Fibroblast of villous mesenchyme (primary cell): ENCODE results near the gene IVD. TPM values are rescaled to one million over a fixed set of nuclear protein-coding genes. Genes with fewer than 3 reads are reported as not detected.

Experiments used
- DNase-seq: peaks from one replicate; pipeline ENCODE4 v3.0.0-alpha.2; 2010; ENCODE audit warnings: low read depth
- H3K4me3 ChIP-seq: 2 replicates; pipeline ENCODE4 v1.5.1; 2011; ENCODE audit warnings: low read depth, mild to moderate bottlenecking, low read length
- total RNA-seq: library from RNA; depleted of rRNA; stranded (reverse); fragments of >200 nt; gene quantifications from 2 replicates; pipeline ENCODE4 v1.2.3, GENCODE V29; 2012
- TF ChIP-seq, protein P1 (sequence below): IDR thresholded peaks from 2 replicates; pipeline ENCODE4 v1.5.1; 2012; ENCODE audit warnings: low read depth, mild to moderate bottlenecking, low read length; ENCODE audit not compliant: insufficient read depth

IVD gene
- total RNA-seq, 1 donor: 40.2 TPM

DNA sequence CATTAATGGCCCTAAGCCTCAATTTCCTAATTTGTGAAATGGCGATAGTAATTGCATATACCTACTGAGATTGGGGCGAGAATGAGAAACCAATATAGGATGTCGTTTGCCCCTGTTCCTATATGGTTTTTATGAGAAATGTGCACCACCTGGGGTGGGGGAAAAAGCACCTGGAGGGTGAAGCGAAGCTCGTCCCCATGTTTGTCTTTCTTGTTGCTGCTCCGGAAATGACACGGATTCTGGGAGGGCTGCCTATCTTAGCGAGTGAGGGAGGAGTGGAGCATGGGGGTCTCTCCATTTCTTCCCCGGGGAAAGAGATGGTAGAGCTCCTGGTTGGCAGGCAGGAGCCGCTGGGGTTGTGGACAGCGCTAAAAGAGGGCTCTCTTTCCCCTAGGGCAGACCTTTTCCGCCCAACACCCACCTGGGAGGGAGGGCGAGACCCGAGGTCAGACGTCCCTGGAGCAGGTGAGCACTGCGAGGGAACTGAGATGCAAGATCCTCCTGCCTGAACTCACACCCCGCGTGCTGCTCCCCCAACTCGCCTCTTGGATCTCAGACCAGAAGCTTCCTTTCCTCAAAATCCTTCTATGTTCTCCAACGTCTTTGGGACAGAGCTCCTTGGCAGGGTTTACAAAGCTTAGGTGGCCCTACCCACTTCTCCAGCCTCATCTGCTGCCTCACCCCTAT lies 29.6 kb downstream of the IVD start:
- TF ChIP-seq, protein P1, sequence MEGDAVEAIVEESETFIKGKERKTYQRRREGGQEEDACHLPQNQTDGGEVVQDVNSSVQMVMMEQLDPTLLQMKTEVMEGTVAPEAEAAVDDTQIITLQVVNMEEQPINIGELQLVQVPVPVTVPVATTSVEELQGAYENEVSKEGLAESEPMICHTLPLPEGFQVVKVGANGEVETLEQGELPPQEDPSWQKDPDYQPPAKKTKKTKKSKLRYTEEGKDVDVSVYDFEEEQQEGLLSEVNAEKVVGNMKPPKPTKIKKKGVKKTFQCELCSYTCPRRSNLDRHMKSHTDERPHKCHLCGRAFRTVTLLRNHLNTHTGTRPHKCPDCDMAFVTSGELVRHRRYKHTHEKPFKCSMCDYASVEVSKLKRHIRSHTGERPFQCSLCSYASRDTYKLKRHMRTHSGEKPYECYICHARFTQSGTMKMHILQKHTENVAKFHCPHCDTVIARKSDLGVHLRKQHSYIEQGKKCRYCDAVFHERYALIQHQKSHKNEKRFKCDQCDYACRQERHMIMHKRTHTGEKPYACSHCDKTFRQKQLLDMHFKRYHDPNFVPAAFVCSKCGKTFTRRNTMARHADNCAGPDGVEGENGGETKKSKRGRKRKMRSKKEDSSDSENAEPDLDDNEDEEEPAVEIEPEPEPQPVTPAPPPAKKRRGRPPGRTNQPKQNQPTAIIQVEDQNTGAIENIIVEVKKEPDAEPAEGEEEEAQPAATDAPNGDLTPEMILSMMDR: no peak
- no peak for DNase-seq
- H3K4me3 ChIP-seq: no peak overlapping the region

DNA sequence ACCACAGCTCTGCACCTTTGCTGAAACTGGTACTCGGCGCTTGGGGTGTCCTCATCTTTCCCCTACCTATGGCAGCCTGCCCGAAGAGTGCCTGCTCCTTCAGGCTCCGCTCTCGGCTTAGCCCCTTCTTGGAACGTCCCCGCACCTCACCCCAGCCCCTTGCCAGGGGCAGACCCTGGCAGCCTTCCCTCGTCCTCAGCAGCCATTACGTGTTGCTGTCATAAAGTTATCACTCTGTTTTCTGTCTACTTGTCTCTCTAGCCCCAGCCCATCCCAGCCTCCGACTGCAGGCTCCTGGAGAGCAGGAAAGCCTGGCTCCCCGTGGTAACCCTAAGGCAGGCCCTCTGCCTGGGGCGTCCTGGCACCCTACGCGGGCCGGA lies 30.1 kb downstream of the IVD start:
- DNase-seq: no peak
- TF ChIP-seq, protein P1: no peak
- peak overlapping the region; percentile 56 for H3K4me3 ChIP-seq

DNA sequence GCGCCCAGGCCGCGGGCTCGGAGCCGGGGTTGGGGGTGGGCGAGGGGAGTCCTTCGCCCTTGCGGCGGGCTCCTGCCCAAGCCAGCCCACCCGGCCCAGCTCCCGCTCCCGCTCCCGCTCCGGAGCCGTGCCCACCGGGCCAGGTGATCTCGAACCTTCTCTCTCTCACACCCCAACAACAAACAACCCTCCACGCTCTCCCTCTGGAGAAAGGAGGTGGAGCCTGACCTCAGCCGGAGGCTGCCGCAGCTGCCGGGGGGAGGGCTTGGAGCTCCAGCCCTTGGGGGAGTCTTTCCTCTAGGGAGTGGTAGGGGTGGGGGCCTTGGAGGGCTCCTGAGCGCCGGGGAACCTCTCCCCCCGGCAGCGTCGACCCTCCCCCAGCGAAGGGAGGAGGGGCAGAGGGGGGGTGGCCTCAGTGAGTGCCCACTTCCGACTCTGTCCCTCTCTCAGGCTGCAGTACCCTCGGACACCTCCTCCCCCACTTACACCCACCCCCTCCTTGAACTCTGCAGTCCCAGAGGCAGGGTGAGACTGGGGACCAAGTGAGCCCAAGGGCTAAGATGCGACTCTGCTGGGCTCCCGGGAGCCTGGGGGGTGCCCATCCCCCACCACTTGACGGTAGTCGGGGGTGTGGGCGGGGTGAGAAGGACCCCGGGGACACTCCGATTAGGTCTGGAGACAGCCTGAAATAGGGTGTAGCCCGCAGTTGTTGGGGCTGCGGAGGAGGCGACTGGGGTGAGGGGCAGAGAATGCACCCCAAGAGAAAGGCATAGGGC lies 30.7 kb downstream of the IVD start:
- DNase-seq: no peak
- TF ChIP-seq, protein P1: no peak

DNA sequence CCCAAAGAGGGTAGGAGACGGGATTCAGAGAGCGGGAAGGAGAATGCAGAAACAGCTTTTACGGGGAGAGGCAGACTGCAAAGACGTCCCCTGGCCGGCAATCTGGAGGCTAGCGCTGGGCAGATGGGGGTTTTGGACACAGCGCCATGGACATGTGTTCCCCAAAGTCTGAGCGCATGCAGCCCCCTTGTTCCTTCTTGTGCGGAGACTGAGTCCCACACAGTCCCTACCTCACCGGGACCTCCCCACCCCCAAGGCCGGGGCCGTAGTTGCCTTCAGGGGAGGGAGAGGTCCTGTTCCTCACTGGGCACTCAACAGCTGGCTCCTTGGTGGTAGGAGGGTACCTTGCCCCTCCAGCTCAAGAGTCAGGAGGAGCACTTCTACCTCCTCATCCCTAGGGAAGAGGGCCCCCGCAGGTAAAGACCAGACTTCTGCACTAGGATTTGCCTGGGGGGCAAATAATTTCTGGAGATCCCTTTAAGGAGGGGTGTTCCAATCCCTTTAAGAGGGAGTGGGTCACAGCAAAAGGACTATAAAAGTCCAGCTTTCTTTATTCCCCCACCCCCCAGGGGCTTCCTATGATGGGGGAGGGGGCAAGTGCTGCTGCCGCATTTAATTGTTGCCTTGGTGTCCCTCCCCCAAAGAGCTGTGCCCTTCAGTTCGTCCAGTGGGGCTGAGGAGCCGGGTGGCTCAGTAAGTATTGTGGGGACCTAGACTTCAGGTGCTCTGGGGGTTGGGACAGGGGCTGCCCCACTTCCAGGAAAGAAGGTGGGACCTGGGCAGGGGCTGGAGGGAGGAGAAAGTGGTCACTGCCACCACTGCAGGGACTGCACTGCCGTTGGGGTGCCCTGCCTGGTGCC lies 31.5 kb downstream of the IVD start:
- TF ChIP-seq, protein P1: no peak
- H3K4me3 ChIP-seq: peak overlapping the region; percentile 56
- no peak for DNase-seq

More for the DNA sequence above, 30.7 kb downstream of the IVD start:
- H3K4me3 ChIP-seq: peak overlapping the region; percentile 56

DNA sequence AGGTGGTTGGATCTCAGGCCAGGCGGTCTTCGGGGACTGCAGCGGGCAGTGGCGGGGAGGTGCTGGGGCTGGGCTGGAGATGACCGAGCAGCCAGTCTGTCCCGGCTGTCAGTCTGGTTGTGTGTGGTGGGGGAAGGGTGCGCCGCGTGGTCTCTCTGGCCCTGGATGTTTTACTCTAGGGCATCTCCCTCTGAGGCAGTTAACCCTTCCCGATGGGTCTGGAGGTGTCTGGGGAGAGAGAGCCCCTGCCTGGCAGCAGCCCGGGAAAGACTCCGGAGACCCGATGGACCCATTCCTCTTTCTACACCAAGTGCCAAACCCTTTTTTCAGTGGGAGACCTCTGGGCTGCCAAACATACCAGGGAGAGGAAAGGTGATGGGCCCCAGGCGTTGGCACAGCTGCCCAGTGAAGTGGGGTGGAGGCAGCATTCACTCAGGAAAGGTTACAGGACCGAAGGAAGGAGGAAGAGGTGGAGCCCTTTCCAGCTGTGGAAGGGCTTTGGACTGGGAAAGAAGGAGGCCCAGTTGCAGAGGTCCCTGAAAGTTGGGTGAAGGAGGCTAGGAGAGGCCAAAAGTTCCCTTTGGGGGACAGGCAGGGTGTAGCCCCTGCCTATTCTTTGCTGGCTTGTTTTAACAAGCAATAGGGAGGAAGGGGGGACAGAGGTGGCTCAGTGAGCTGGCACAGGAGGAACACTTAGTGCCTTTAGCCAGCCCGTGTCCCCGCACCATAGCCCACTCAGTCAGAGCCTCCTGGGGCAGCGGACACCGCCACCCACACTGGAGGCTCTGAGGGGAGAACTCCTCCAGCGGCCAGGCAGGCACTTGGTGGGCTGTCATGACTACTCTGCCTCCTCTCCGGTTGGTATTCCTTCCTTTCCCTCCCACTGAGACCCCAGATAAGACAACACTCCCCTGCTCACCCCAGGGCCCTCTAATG lies 32.4 kb downstream of the IVD start:
- no peak for DNase-seq
- H3K4me3 ChIP-seq: no peak overlapping the region
- TF ChIP-seq, protein P1: no peak

DNA sequence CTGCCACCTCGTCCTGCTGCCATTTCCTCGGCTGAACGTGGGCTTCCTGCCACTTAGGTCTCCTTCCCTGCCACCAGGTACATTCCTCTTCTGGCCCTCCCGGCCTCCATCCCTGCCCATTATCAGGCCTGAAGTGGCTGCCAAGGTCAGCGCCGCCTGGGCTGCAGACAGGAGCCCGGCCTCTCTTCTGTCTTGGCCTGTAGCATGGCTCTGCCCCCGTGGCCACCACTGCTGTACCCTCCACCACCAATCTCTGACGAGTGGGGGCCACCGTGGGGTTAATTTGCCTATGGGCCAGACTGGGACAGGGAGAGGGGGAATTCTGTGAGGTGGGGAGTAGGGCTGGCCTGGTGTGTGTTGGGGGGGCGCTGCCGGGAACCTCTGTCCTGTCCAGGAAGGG lies 33.1 kb downstream of the IVD start:
- DNase-seq: no peak
- TF ChIP-seq, protein P1: no peak

More for the DNA sequence above, 33.1 kb downstream of the IVD start:
- H3K4me3 ChIP-seq: peak overlapping the region; percentile 15
